Measurements from ENCODE around the gene NOS1. TPM values are rescaled to one million over a fixed set of nuclear protein-coding genes. Genes with fewer than 3 reads are reported as not detected.
A peak's percentile ranks its signal among the peaks of the same experiment; 100 is the strongest.

NOS1 gene
- polyA plus RNA-seq, 4 donors: under 0.01 to 0.79 (median 0.27) TPM; not detected in 1

- Histone ChIP-seq H3K4me3 (ENCODE audit: low read depth in 1 of 3, low read length in 3 of 3) (no peak overlapping the region), H3K27ac (ENCODE audit: low read depth in 1 of 3, low read length in 2 of 3) (no peak overlapping the region), H3K27me3 (ENCODE audit: control insufficient read depth in 3 of 3, insufficient read depth in 3 of 3, low read length in 3 of 3) (no peaks in the 10 kb centered on the region), H3K36me3 (ENCODE audit: control insufficient read depth in 3 of 3, insufficient read depth in 2 of 3, low read depth in 1 of 3, low read length in 3 of 3) (peaks cover 17 to 37% (median 34%) of the 10 kb centered on the region in 3 donors), H3K4me1 (ENCODE audit: control insufficient read depth in 3 of 3, insufficient read depth in 2 of 3, low read depth in 1 of 3, low read length in 2 of 3) (no peaks in the 10 kb centered on the region), H3K9me3 (ENCODE audit: control insufficient read depth in 2 of 2, insufficient read depth in 1 of 2, low read depth in 1 of 2, low read length in 1 of 2) (peaks cover 0 to 3% of the 10 kb centered on the region in 2 donors)
- DNase-seq (no peak), FAIRE-seq (no peak)
- 87 to 95% (median 92%) methylated on average over 10 of the region's 10 CpGs for WGBS, 3 donors
These were observed 183.1 kb downstream of the NOS1 start for GRCh38 chr12:117178301-117178700.

GRCh38 chr12:117172168-117172567 lies 189.3 kb downstream of the NOS1 start:
- 95 to 97% (median 97%) methylated on average over 3 of the region's 3 CpGs for WGBS, 3 donors
- no peak for DNase-seq
- Histone ChIP-seq H3K36me3 (ENCODE audit: control insufficient read depth in 3 of 3, insufficient read depth in 2 of 3, low read depth in 1 of 3, low read length in 3 of 3) (peaks cover 15 to 42% (median 26%) of the 10 kb centered on the region in 3 donors), H3K4me1 (ENCODE audit: control insufficient read depth in 3 of 3, insufficient read depth in 2 of 3, low read depth in 1 of 3, low read length in 2 of 3) (no peaks in the 10 kb centered on the region), H3K9me3 (ENCODE audit: control insufficient read depth in 2 of 2, insufficient read depth in 1 of 2, low read depth in 1 of 2, low read length in 1 of 2) (no peaks in the 10 kb centered on the region), H3K27me3 (ENCODE audit: control insufficient read depth in 3 of 3, insufficient read depth in 3 of 3, low read length in 3 of 3) (no peaks in the 10 kb centered on the region), H3K4me3 (ENCODE audit: low read depth in 1 of 3, low read length in 3 of 3) (no peak overlapping the region), H3K27ac (ENCODE audit: low read depth in 1 of 3, low read length in 2 of 3) (no peak overlapping the region)
- no peak for FAIRE-seq

GRCh38 chr12:117171499-117172162 lies 189.8 kb downstream of the NOS1 start:
- FAIRE-seq: no peak
- Histone ChIP-seq H3K36me3 (ENCODE audit: control insufficient read depth in 3 of 3, insufficient read depth in 2 of 3, low read depth in 1 of 3, low read length in 3 of 3) (peaks cover 18 to 44% (median 28%) of the 10 kb centered on the region in 3 donors), H3K9me3 (ENCODE audit: control insufficient read depth in 2 of 2, insufficient read depth in 1 of 2, low read depth in 1 of 2, low read length in 1 of 2) (no peaks in the 10 kb centered on the region), H3K4me1 (ENCODE audit: control insufficient read depth in 3 of 3, insufficient read depth in 2 of 3, low read depth in 1 of 3, low read length in 2 of 3) (no peaks in the 10 kb centered on the region), H3K27me3 (ENCODE audit: control insufficient read depth in 3 of 3, insufficient read depth in 3 of 3, low read length in 3 of 3) (no peaks in the 10 kb centered on the region), H3K27ac (ENCODE audit: low read depth in 1 of 3, low read length in 2 of 3) (no peak overlapping the region), H3K4me3 (ENCODE audit: low read depth in 1 of 3, low read length in 3 of 3) (no peak overlapping the region)
- 49 to 84% (median 70%) methylated on average over 2 of the region's 2 CpGs for WGBS, 3 donors
- peak in 1 of 2 donors; percentile 3 for DNase-seq

- WGBS, 3 donors: 95 to 98% (median 96%) methylated on average over 3 of the region's 3 CpGs
- Histone ChIP-seq H3K9me3 (ENCODE audit: control insufficient read depth in 2 of 2, insufficient read depth in 1 of 2, low read depth in 1 of 2, low read length in 1 of 2) (no peaks in the 10 kb centered on the region), H3K27ac (ENCODE audit: low read depth in 1 of 3, low read length in 2 of 3) (no peak overlapping the region), H3K4me3 (ENCODE audit: low read depth in 1 of 3, low read length in 3 of 3) (no peak overlapping the region), H3K4me1 (ENCODE audit: control insufficient read depth in 3 of 3, insufficient read depth in 2 of 3, low read depth in 1 of 3, low read length in 2 of 3) (no peaks in the 10 kb centered on the region), H3K27me3 (ENCODE audit: control insufficient read depth in 3 of 3, insufficient read depth in 3 of 3, low read length in 3 of 3) (no peaks in the 10 kb centered on the region), H3K36me3 (ENCODE audit: control insufficient read depth in 3 of 3, insufficient read depth in 2 of 3, low read depth in 1 of 3, low read length in 3 of 3) (peaks cover 15 to 49% (median 31%) of the 10 kb centered on the region in 3 donors)
- DNase-seq (no peak), FAIRE-seq (no peak)
These were observed 191.9 kb downstream of the NOS1 start for GRCh38 chr12:117169548-117169947.

- H3K9me3 ChIP-seq (ENCODE audit: control insufficient read depth in 2 of 2, insufficient read depth in 1 of 2, low read depth in 1 of 2, low read length in 1 of 2): no peaks in the 10 kb centered on the region
- H3K36me3 ChIP-seq (ENCODE audit: control insufficient read depth in 3 of 3, insufficient read depth in 2 of 3, low read depth in 1 of 3, low read length in 3 of 3): peaks cover 10 to 49% (median 25%) of the 10 kb centered on the region in 3 donors
- H3K4me1 ChIP-seq (ENCODE audit: control insufficient read depth in 3 of 3, insufficient read depth in 2 of 3, low read depth in 1 of 3, low read length in 2 of 3): no peaks in the 10 kb centered on the region
- no peak overlapping the region for H3K27ac ChIP-seq (ENCODE audit: low read depth in 1 of 3, low read length in 2 of 3)
- DNase-seq (no peak), FAIRE-seq (no peak)
- no peaks in the 10 kb centered on the region for H3K27me3 ChIP-seq (ENCODE audit: control insufficient read depth in 3 of 3, insufficient read depth in 3 of 3, low read length in 3 of 3)
- no peak overlapping the region for H3K4me3 ChIP-seq (ENCODE audit: low read depth in 1 of 3, low read length in 3 of 3)
- WGBS, 3 donors: 65 to 91% (median 85%) methylated on average over 3 of the region's 3 CpGs
These were observed 192.4 kb downstream of the NOS1 start for GRCh38 chr12:117168976-117169375.

- WGBS, 3 donors: 91 to 92% (median 92%) methylated on average over 4 of the region's 4 CpGs
- Histone ChIP-seq H3K27ac (ENCODE audit: low read depth in 1 of 3, low read length in 2 of 3) (no peak overlapping the region), H3K9me3 (ENCODE audit: control insufficient read depth in 2 of 2, insufficient read depth in 1 of 2, low read depth in 1 of 2, low read length in 1 of 2) (no peaks in the 10 kb centered on the region), H3K27me3 (ENCODE audit: control insufficient read depth in 3 of 3, insufficient read depth in 3 of 3, low read length in 3 of 3) (no peaks in the 10 kb centered on the region), H3K4me3 (ENCODE audit: low read depth in 1 of 3, low read length in 3 of 3) (no peak overlapping the region), H3K36me3 (ENCODE audit: control insufficient read depth in 3 of 3, insufficient read depth in 2 of 3, low read depth in 1 of 3, low read length in 3 of 3) (peaks cover 10 to 53% (median 17%) of the 10 kb centered on the region in 3 donors), H3K4me1 (ENCODE audit: control insufficient read depth in 3 of 3, insufficient read depth in 2 of 3, low read depth in 1 of 3, low read length in 2 of 3) (no peaks in the 10 kb centered on the region)
- FAIRE-seq (no peak), DNase-seq (no peak)
These were observed 193.7 kb downstream of the NOS1 start for GRCh38 chr12:117167769-117168168.

GRCh38 chr12:117166107-117166506 lies 195.3 kb downstream of the NOS1 start:
- Histone ChIP-seq H3K36me3 (ENCODE audit: control insufficient read depth in 3 of 3, insufficient read depth in 2 of 3, low read depth in 1 of 3, low read length in 3 of 3) (peaks cover 10 to 64% (median 21%) of the 10 kb centered on the region in 3 donors), H3K4me1 (ENCODE audit: control insufficient read depth in 3 of 3, insufficient read depth in 2 of 3, low read depth in 1 of 3, low read length in 2 of 3) (no peaks in the 10 kb centered on the region), H3K9me3 (ENCODE audit: control insufficient read depth in 2 of 2, insufficient read depth in 1 of 2, low read depth in 1 of 2, low read length in 1 of 2) (no peaks in the 10 kb centered on the region), H3K27me3 (ENCODE audit: control insufficient read depth in 3 of 3, insufficient read depth in 3 of 3, low read length in 3 of 3) (no peaks in the 10 kb centered on the region), H3K4me3 (ENCODE audit: low read depth in 1 of 3, low read length in 3 of 3) (no peak overlapping the region), H3K27ac (ENCODE audit: low read depth in 1 of 3, low read length in 2 of 3) (no peak overlapping the region)
- no peak for DNase-seq
- FAIRE-seq: no peak
- 91 to 93% (median 91%) methylated on average over 4 of the region's 4 CpGs for whole genome bisulfite sequencing, 3 donors

- no peaks in the 10 kb centered on the region for H3K27me3 ChIP-seq (ENCODE audit: control insufficient read depth in 3 of 3, insufficient read depth in 3 of 3, low read length in 3 of 3)
- 20 to 54% (median 36%) methylated on average over 5 of the region's 5 CpGs for WGBS, 3 donors
- H3K27ac ChIP-seq (ENCODE audit: low read depth in 1 of 3, low read length in 2 of 3): no peak overlapping the region
- H3K9me3 ChIP-seq (ENCODE audit: control insufficient read depth in 2 of 2, insufficient read depth in 1 of 2, low read depth in 1 of 2, low read length in 1 of 2): no peaks in the 10 kb centered on the region
- H3K36me3 ChIP-seq (ENCODE audit: control insufficient read depth in 3 of 3, insufficient read depth in 2 of 3, low read depth in 1 of 3, low read length in 3 of 3): peaks cover 10 to 68% (median 24%) of the 10 kb centered on the region in 3 donors
- no peak overlapping the region for H3K4me3 ChIP-seq (ENCODE audit: low read depth in 1 of 3, low read length in 3 of 3)
- DNase-seq (peak in 1 of 2 donors; percentile 9), FAIRE-seq (no peak)
- H3K4me1 ChIP-seq (ENCODE audit: control insufficient read depth in 3 of 3, insufficient read depth in 2 of 3, low read depth in 1 of 3, low read length in 2 of 3): no peaks in the 10 kb centered on the region
These were observed 196.1 kb downstream of the NOS1 start for GRCh38 chr12:117165342-117165741.

GRCh38 chr12:117162633-117163032 lies 198.8 kb downstream of the NOS1 start:
- WGBS, 3 donors: 77 to 85% (median 77%) methylated on average over 7 of the region's 7 CpGs
- no peak overlapping the region for H3K4me3 ChIP-seq (ENCODE audit: low read depth in 1 of 3, low read length in 3 of 3)
- no peaks in the 10 kb centered on the region for H3K9me3 ChIP-seq (ENCODE audit: control insufficient read depth in 2 of 2, insufficient read depth in 1 of 2, low read depth in 1 of 2, low read length in 1 of 2)
- H3K27me3 ChIP-seq (ENCODE audit: control insufficient read depth in 3 of 3, insufficient read depth in 3 of 3, low read length in 3 of 3): no peaks in the 10 kb centered on the region
- DNase-seq: no peak
- H3K4me1 ChIP-seq (ENCODE audit: control insufficient read depth in 3 of 3, insufficient read depth in 2 of 3, low read depth in 1 of 3, low read length in 2 of 3): no peaks in the 10 kb centered on the region
- no peak for FAIRE-seq
- no peak overlapping the region for H3K27ac ChIP-seq (ENCODE audit: low read depth in 1 of 3, low read length in 2 of 3)
- H3K36me3 ChIP-seq (ENCODE audit: control insufficient read depth in 3 of 3, insufficient read depth in 2 of 3, low read depth in 1 of 3, low read length in 3 of 3): peaks cover 10 to 76% (median 28%) of the 10 kb centered on the region in 3 donors
